Endothelial cell of umbilical vein (primary cell): Measurements from ENCODE around the gene ADCY9. TPM values are rescaled to one million over a fixed set of nuclear protein-coding genes. Genes with fewer than 3 reads are reported as not detected.

ENCODE experiments used
- BruUV-seq: library from RNA; stranded (reverse); fragments of 400-500 nt; replicated peaks from 2 replicates; lab custom pipeline; 2021; lab: Mats Ljungman, UMichigan
- CTCF ChIA-PET: fragments of 300-600, 350-600 bp; sonication (Branson Sonifier 250); formaldehyde crosslinking; loops from one replicate; lab custom pipeline; 2021; ENCODE audit warnings: antibody characterized with exemption, inconsistent platforms; lab: Charles Lee
- POLR2A ChIA-PET: fragments of 300-600, 350-600 bp; sonication (Branson Sonifier 250); formaldehyde crosslinking; loops from one replicate; lab custom pipeline; 2021; ENCODE audit warnings: antibody characterized with exemption, inconsistent platforms; lab: Charles Lee
- DNase-seq: peaks from one replicate; pipeline ENCODE4 v3.0.0-alpha.2; 2011; ENCODE audit warnings: low read depth, low spot score
- FAIRE-seq: peaks from 2 replicates; lab custom pipeline; 2011; peaks lifted over from hg19 to GRCh38; lab: Jason Lieb, UNC
- H2AFZ ChIP-seq: 2 replicates; pipeline ENCODE4 v1.6.0; 2012; ENCODE audit warnings: low read depth, low read length, control low read depth, inconsistent platforms
- H3K27ac ChIP-seq: 2 replicates; pipeline ENCODE4 v1.5.1; 2011; ENCODE audit warnings: low read depth, mild to moderate bottlenecking, control low read depth, low read length, moderate library complexity; ENCODE audit not compliant: insufficient read depth
- H3K27me3 ChIP-seq, 2 experiments: 2 replicates each; pipeline versions ENCODE4 v1.6.0 to v1.6.1; 2011; ENCODE audit warnings: low read length in 2 of 2, mixed read lengths in 1 of 2; ENCODE audit not compliant: control insufficient read depth in 2 of 2, insufficient read depth in 2 of 2
- H3K36me3 ChIP-seq, 2 experiments: 2 replicates in 1 of 2; 3 replicates in 1 of 2; pipeline ENCODE4 v1.5.1; 2011; ENCODE audit warnings: low read length in 2 of 2, mild to moderate bottlenecking in 1 of 2, moderate library complexity in 1 of 2; ENCODE audit not compliant: control insufficient read depth in 2 of 2, insufficient read depth in 2 of 2; ENCODE audit errors: extremely low read depth in 1 of 2
- H3K4me1 ChIP-seq: 3 replicates; pipeline ENCODE4 v1.5.1; 2011; ENCODE audit warnings: mild to moderate bottlenecking, low read length; ENCODE audit not compliant: control insufficient read depth, insufficient read depth; ENCODE audit errors: extremely low read depth
- H3K4me2 ChIP-seq: 2 replicates; pipeline ENCODE4 v1.6.1; 2011; ENCODE audit warnings: low read length, control low read depth, mixed read lengths; ENCODE audit not compliant: insufficient read depth
- H3K4me3 ChIP-seq, 3 experiments: fragments of 200-600 bp in 1 of 3; sonication (generic), shearing (Covaris generic) in 1 of 3; replicated peaks in 1 of 3; 2 replicates each; pipeline ENCODE4 v1.5.1; 2011 to 2016; ENCODE audit warnings: control low read depth in 3 of 3, low read length in 3 of 3, mild to moderate bottlenecking in 2 of 3, inconsistent platforms in 1 of 3, low read depth in 1 of 3, moderate library complexity in 1 of 3; ENCODE audit not compliant: insufficient read depth in 1 of 3
- H3K79me2 ChIP-seq: 2 replicates; pipeline ENCODE4 v1.6.0; 2012; ENCODE audit warnings: low read length, inconsistent platforms; ENCODE audit not compliant: control insufficient read depth, insufficient read depth
- H3K9ac ChIP-seq: replicated peaks from 2 replicates; pipeline ENCODE3; 2011; ENCODE audit warnings: low read length, control low read depth; ENCODE audit not compliant: insufficient read depth; ENCODE audit errors: extremely low read depth
- H3K9me1 ChIP-seq: replicated peaks from 3 replicates; pipeline ENCODE4 v1.6.0; 2011; ENCODE audit warnings: mild to moderate bottlenecking, low read length; ENCODE audit not compliant: control insufficient read depth, insufficient read depth; ENCODE audit errors: extremely low read depth
- H3K9me3 ChIP-seq: replicated peaks from 2 replicates; pipeline ENCODE4 v1.5.1; 2012; ENCODE audit warnings: low read length, inconsistent platforms; ENCODE audit not compliant: control insufficient read depth, insufficient read depth
- H4K20me1 ChIP-seq: replicated peaks from 2 replicates; pipeline ENCODE3; 2011; ENCODE audit warnings: mild to moderate bottlenecking, low read length; ENCODE audit not compliant: control insufficient read depth, insufficient read depth; ENCODE audit errors: extremely low read depth
- CTCF ChIP-seq, 2 donors: IDR thresholded peaks; 1 replicate in 1 of 2; 2 replicates in 1 of 2; pipeline ENCODE4 v1.5.1; 2011; ENCODE audit warnings: low read length in 2 of 2, mild to moderate bottlenecking in 2 of 2, moderate library complexity in 2 of 2, control low read depth in 1 of 2, inconsistent platforms in 1 of 2, low read depth in 1 of 2; ENCODE audit not compliant: insufficient read depth in 1 of 2; ENCODE audit errors: extremely low read depth in 1 of 2
- EZH2 ChIP-seq: IDR thresholded peaks from 2 replicates; pipeline ENCODE4 v1.6.1; 2012; ENCODE audit warnings: borderline replicate concordance, low read depth, mild to moderate bottlenecking, moderate library complexity, low read length, inconsistent platforms; ENCODE audit not compliant: severe bottlenecking
- FOS ChIP-seq: IDR thresholded peaks from 2 replicates; pipeline ENCODE4 v1.6.1; 2011; ENCODE audit warnings: mild to moderate bottlenecking, low read length, moderate library complexity, borderline replicate concordance; ENCODE audit not compliant: insufficient read depth
- GATA2 ChIP-seq: IDR thresholded peaks from 2 replicates; pipeline ENCODE4 v1.7.0; 2011; ENCODE audit warnings: low read depth, mild to moderate bottlenecking, moderate library complexity, mixed read lengths, low read length; ENCODE audit not compliant: insufficient read length, insufficient read depth
- JUN ChIP-seq: IDR thresholded peaks from 2 replicates; pipeline ENCODE4 v1.6.1; 2011; ENCODE audit warnings: borderline replicate concordance, low read depth; ENCODE audit not compliant: insufficient read length, insufficient read depth
- MYC ChIP-seq: IDR thresholded peaks from one replicate; pipeline ENCODE4 v1.6.1; 2011; ENCODE audit warnings: mild to moderate bottlenecking, low read depth, low read length
- POLR2A ChIP-seq: IDR thresholded peaks from 2 replicates; pipeline ENCODE4 v1.6.1; 2012; ENCODE audit warnings: low read depth, mild to moderate bottlenecking, control low read depth, low read length
- POLR2AphosphoS5 ChIP-seq: IDR thresholded peaks from 2 replicates; pipeline ENCODE4 v1.6.1; 2012; ENCODE audit warnings: low read depth, mild to moderate bottlenecking, control low read depth, low read length, moderate library complexity; ENCODE audit not compliant: insufficient read depth
- dilution Hi-C: fragments of 300-500 bp; cut with MboI; formaldehyde crosslinking; loops from one replicate; pipeline ENCODE4 v1.15.0; 2019; ENCODE audit warnings: low sequenced_read_pairs; ENCODE audit not compliant: extremely low pct_ligation_motif_present
- intact Hi-C: fragments of 100-400 bp; cut with micrococcal nuclease; formaldehyde crosslinking; loops from one replicate; pipeline ENCODE4 v1.10.0; 2022
- polyA plus RNA-seq, 4 experiments: library from polyadenylated mRNA; depleted of rRNA in 3 of 4; stranded (reverse) in 3 of 4; unstranded in 1 of 4; fragments of >200 nt; gene quantifications; 2 replicates each; pipeline versions ENCODE4 v1.2.1 to v1.2.3, GENCODE V29; 2011 to 2012; ENCODE audit warnings: missing spikeins in 1 of 4
- total RNA-seq: library from RNA; stranded (reverse); gene quantifications from 2 replicates; pipeline ENCODE4 v1.2.3, GENCODE V29; 2021
- TF ChIP-seq, protein P1 (sequence below): IDR thresholded peaks from 2 replicates; pipeline ENCODE4 v1.6.1; 2011; ENCODE audit not compliant: insufficient read depth, insufficient read length

Gene ADCY9
- total and polyA plus RNA-seq, 2 donors (not counting 3 experiments of a cell fraction or from before 2014, with no cell fraction given): 6.8 to 14.0 TPM

DNA sequence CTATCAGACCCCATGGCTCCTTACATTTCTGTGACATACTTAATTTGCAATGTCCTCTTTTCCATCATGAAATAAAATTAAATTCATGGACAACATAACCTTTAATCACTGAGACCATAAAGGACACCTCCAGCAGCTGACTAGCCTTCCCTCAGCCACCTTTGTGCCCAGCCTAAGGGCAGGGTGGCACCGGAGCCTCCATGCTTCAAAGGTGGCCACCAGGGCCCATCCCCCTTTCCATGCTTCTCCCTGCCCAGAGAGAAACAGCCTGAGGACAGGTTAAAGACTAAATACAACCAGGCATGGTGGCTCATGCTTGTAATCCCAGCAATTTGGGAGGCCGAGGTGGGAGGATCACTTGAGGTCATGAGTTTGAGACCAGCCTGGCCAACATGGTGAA, 94.3 kb downstream of the ADCY9 start:
- H3K4me3 ChIP-seq: no peak overlapping the region
- intact Hi-C loops: no loop called here
- no peak overlapping the region for H3K4me2 ChIP-seq
- ChIA-PET CTCF (no interaction called here), POLR2A (no interaction called here)
- H4K20me1 ChIP-seq: no peaks in the 10 kb centered on the region
- H3K9me3 ChIP-seq: no peaks in the 10 kb centered on the region
- H3K4me1 ChIP-seq: no peaks in the 10 kb centered on the region
- TF ChIP-seq CTCF (IDR thresholded peaks at IDR 0.05; ENCODE audit: extremely low read depth in 1 of 2, insufficient read depth in 1 of 2, low read depth in 1 of 2, low read length in 2 of 2): no peak
- TF ChIP-seq MYC: no peak
- TF ChIP-seq FOS: no peak
- TF ChIP-seq, protein P1, sequence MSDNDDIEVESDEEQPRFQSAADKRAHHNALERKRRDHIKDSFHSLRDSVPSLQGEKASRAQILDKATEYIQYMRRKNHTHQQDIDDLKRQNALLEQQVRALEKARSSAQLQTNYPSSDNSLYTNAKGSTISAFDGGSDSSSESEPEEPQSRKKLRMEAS: no peak
- TF ChIP-seq GATA2: no peak
- TF ChIP-seq POLR2AphosphoS5: no peak
- no peak for TF ChIP-seq JUN
- TF ChIP-seq EZH2: no peak
- TF ChIP-seq POLR2A: no peak
- H3K27me3 ChIP-seq: no peaks in the 10 kb centered on the region
- dilution Hi-C loops: no loop called here
- no peak overlapping the region for H3K9ac ChIP-seq
- H3K27ac ChIP-seq: no peak overlapping the region
- DNase-seq: no peak
- H2AFZ ChIP-seq: no peak overlapping the region
- H3K79me2 ChIP-seq: no peaks in the 10 kb centered on the region
- no peaks in the 10 kb centered on the region for H3K9me1 ChIP-seq
- FAIRE-seq: no peak
- no TSS peak for BruUV-seq
- H3K36me3 ChIP-seq: no peaks in the 10 kb centered on the region
